HG02840 (cell line): ENCODE data around the gene USP4.
"Not testable (repeated sequence)": the region's sequence is repeated elsewhere in the genome, so short reads cannot be mapped to it uniquely, and the experiment has no call there.

Source experiments
- ATAC-seq: cut with Tn5 transposase; IDR thresholded peaks from one replicate; pipeline ENCODE4 v1.9.1; 2021; ENCODE audit warnings: mild to moderate bottlenecking, moderate library complexity, moderate number of reproducible peaks; ENCODE audit not compliant: unreplicated experiment, low FRiP score

USP4 gene

GRCh38 chr3:49339941-49340800 is at the start of gene USP4:
Gene USP4, minus strand, starts transcription at chr3:49340053. Its CDS starts 29 bp downstream, at chr3:49340024.
- peak; percentile 74 for ATAC-seq

- no peak for ATAC-seq
These were observed 49.4 kb upstream of the USP4 start for GRCh38 chr3:49389297-49389696.

- no peak for ATAC-seq
These were observed 48.5 kb upstream of the USP4 start for GRCh38 chr3:49388289-49388820.

- ATAC-seq: no peak
These were observed 47.9 kb upstream of the USP4 start for GRCh38 chr3:49387721-49388120.

GRCh38 chr3:49386056-49386756 is 46.4 kb upstream of the USP4 start:
- ATAC-seq: no peak

- ATAC-seq: no peak
These were observed 45.8 kb upstream of the USP4 start for GRCh38 chr3:49385617-49386016.

GRCh38 chr3:49383387-49383786 is 43.5 kb upstream of the USP4 start:
- ATAC-seq: no peak

GRCh38 chr3:49378249-49378895 is 38.5 kb upstream of the USP4 start:
- ATAC-seq: no peak

- ATAC-seq: no peak
These were observed 37.6 kb upstream of the USP4 start for GRCh38 chr3:49377483-49377882.

GRCh38 chr3:49371946-49372345 is 32.1 kb upstream of the USP4 start:
- ATAC-seq: no peak

GRCh38 chr3:49370585-49371290 is 30.9 kb upstream of the USP4 start:
- ATAC-seq: no peak

GRCh38 chr3:49362561-49362960 is 22.7 kb upstream of the USP4 start:
- ATAC-seq: no peak

GRCh38 chr3:49359623-49360022 is 19.8 kb upstream of the USP4 start:
- ATAC-seq: no peak

GRCh38 chr3:49358884-49359225 is 19.0 kb upstream of the USP4 start:
- ATAC-seq: no peak

- peak; percentile 90 for ATAC-seq
These were observed 18.5 kb upstream of the USP4 start, which contains the start of gene GPX1 for GRCh38 chr3:49358217-49358883. Gene GPX1, minus strand, starts transcription at chr3:49358353. Its CDS starts 75 bp downstream, at chr3:49358278.

GRCh38 chr3:49357443-49358216 is 17.8 kb upstream of the USP4 start:
- ATAC-seq: peak; percentile 19

GRCh38 chr3:49357095-49357442 is 17.2 kb upstream of the USP4 start:
- not testable (repeated sequence) for ATAC-seq

GRCh38 chr3:49352890-49353421 is 13.1 kb upstream of the USP4 start:
- no peak for ATAC-seq

GRCh38 chr3:49352281-49352680 is 12.4 kb upstream of the USP4 start:
- ATAC-seq: no peak
